ENCODE measurements around the gene VPS8. TPM values are rescaled to one million over a fixed set of nuclear protein-coding genes. Genes with fewer than 3 reads are reported as not detected.

Gene VPS8
- total RNA-seq, 1 experiment from 2014 or later: 72.3 TPM

DNA sequence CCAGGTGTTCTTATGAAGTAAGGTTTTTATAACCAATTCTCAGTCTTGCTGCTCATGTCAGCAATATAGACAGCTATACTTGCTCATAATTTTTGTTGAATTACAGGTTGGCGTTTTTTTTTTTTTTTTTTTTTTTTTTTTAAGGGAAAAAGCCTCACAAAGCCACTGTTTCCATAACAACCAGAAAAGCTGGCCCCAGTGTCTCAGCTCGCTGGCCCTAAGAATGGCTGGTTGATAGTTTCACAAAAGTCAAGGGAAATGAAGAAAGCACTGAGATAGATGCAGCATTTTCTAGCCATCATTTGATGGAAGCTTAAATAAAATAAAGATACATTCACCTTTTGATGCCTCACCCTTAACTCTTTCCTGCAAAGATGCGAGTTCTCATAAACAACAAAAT is 219.0 kb downstream of the VPS8 start:
- intact Hi-C loops (cut with micrococcal nuclease; ENCODE audit: unreplicated experiment) (no loop called here), in situ Hi-C loops (cut with HindIII; ENCODE audit: low pct_unique_long_range_greater_than_20kb, low sequenced_read_pairs) (no loop called here)
- POLR2A ChIA-PET: no interaction called here
- TF ChIP-seq, protein P1, sequence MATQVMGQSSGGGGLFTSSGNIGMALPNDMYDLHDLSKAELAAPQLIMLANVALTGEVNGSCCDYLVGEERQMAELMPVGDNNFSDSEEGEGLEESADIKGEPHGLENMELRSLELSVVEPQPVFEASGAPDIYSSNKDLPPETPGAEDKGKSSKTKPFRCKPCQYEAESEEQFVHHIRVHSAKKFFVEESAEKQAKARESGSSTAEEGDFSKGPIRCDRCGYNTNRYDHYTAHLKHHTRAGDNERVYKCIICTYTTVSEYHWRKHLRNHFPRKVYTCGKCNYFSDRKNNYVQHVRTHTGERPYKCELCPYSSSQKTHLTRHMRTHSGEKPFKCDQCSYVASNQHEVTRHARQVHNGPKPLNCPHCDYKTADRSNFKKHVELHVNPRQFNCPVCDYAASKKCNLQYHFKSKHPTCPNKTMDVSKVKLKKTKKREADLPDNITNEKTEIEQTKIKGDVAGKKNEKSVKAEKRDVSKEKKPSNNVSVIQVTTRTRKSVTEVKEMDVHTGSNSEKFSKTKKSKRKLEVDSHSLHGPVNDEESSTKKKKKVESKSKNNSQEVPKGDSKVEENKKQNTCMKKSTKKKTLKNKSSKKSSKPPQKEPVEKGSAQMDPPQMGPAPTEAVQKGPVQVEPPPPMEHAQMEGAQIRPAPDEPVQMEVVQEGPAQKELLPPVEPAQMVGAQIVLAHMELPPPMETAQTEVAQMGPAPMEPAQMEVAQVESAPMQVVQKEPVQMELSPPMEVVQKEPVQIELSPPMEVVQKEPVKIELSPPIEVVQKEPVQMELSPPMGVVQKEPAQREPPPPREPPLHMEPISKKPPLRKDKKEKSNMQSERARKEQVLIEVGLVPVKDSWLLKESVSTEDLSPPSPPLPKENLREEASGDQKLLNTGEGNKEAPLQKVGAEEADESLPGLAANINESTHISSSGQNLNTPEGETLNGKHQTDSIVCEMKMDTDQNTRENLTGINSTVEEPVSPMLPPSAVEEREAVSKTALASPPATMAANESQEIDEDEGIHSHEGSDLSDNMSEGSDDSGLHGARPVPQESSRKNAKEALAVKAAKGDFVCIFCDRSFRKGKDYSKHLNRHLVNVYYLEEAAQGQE (IDR thresholded peaks at IDR 0.05; ENCODE audit: insufficient read depth in 1 of 2, low read depth in 2 of 2, low read length in 1 of 2): no peak
- TF ChIP-seq TCF7L2 (IDR thresholded peaks at IDR 0.05; ENCODE audit: low read depth, low read length) (no peak), POLR2AphosphoS5 (IDR thresholded peaks at IDR 0.05; ENCODE audit: low read depth, low read length) (no peak), SIN3A (IDR thresholded peaks at IDR 0.05; ENCODE audit: borderline replicate concordance, insufficient read depth, low read depth, low read length) (no peak)
- TF ChIP-seq, protein P2, sequence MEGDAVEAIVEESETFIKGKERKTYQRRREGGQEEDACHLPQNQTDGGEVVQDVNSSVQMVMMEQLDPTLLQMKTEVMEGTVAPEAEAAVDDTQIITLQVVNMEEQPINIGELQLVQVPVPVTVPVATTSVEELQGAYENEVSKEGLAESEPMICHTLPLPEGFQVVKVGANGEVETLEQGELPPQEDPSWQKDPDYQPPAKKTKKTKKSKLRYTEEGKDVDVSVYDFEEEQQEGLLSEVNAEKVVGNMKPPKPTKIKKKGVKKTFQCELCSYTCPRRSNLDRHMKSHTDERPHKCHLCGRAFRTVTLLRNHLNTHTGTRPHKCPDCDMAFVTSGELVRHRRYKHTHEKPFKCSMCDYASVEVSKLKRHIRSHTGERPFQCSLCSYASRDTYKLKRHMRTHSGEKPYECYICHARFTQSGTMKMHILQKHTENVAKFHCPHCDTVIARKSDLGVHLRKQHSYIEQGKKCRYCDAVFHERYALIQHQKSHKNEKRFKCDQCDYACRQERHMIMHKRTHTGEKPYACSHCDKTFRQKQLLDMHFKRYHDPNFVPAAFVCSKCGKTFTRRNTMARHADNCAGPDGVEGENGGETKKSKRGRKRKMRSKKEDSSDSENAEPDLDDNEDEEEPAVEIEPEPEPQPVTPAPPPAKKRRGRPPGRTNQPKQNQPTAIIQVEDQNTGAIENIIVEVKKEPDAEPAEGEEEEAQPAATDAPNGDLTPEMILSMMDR (IDR thresholded peaks at IDR 0.05): no peak
- no peaks in the 10 kb centered on the region for H3K27me3 ChIP-seq (ENCODE audit: control insufficient read depth, insufficient read depth, low read length)
- ATAC-seq (no peak), DNase-seq (ENCODE audit: low read depth, low spot score) (no peak)
- CTCF ChIA-PET: interaction anchor here (0.7 kb wide), 1 partner anchor 169 kb away, joined by 4 read pairs; no protein-coding TSS in a partner anchor
- H3K4me1 ChIP-seq (ENCODE audit: control insufficient read depth, insufficient read depth, low read length): no peaks in the 10 kb centered on the region
- H3K36me3 ChIP-seq (ENCODE audit: control insufficient read depth, insufficient read depth, low read length): no peaks in the 10 kb centered on the region
- no peak overlapping the region for H3K4me3 ChIP-seq (ENCODE audit: low read depth in 2 of 2, low read length in 2 of 2)
- BruUV-seq (replicated peaks): no TSS peak
- H3K9me3 ChIP-seq (ENCODE audit: control insufficient read depth, insufficient read depth, low read depth, low read length): no peaks in the 10 kb centered on the region
- H3K27ac ChIP-seq (ENCODE audit: low read length): no peak overlapping the region

DNA sequence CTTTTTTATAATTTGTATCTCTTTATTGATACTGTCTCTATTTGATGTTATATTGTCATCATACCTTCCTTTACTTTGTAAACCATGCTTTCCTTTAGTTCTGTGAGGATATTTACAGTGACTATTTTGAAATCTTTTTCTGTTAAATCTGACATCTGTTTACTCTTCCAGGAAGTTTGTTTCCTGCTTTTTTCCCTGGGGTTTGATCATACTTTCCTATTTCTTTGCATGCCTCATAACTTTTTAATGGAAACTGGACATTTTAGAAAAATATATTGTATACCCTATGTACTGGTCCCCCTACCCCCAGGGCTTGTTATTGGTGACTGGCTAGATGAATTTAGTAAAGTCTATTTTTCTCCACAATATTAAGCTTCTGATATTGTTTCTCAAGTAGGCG is 225.8 kb downstream of the VPS8 start:
- POLR2A ChIA-PET: no interaction called here
- H3K27ac ChIP-seq (ENCODE audit: low read length): no peak overlapping the region
- in situ Hi-C loops (cut with HindIII; ENCODE audit: low pct_unique_long_range_greater_than_20kb, low sequenced_read_pairs): no loop called here
- H3K9me3 ChIP-seq (ENCODE audit: control insufficient read depth, insufficient read depth, low read depth, low read length): no peaks in the 10 kb centered on the region; the same call in 1 of the 2 replicates
- no TSS peak for BruUV-seq (replicated peaks)
- CTCF ChIA-PET: no interaction called here
- no peaks in the 10 kb centered on the region for H3K27me3 ChIP-seq (ENCODE audit: control insufficient read depth, insufficient read depth, low read length)
- TF ChIP-seq, protein P2 (IDR thresholded peaks at IDR 0.05): no peak
- no peak for TF ChIP-seq TCF7L2 (IDR thresholded peaks at IDR 0.05; ENCODE audit: low read depth, low read length)
- no peak for TF ChIP-seq SIN3A (IDR thresholded peaks at IDR 0.05; ENCODE audit: borderline replicate concordance, insufficient read depth, low read depth, low read length)
- TF ChIP-seq, protein P1 (IDR thresholded peaks at IDR 0.05; ENCODE audit: insufficient read depth in 1 of 2, low read depth in 2 of 2, low read length in 1 of 2): no peak
- TF ChIP-seq POLR2AphosphoS5 (IDR thresholded peaks at IDR 0.05; ENCODE audit: low read depth, low read length): no peak
- ATAC-seq: no peak
- intact Hi-C loops (cut with micrococcal nuclease; ENCODE audit: unreplicated experiment): no loop called here
- no peak for DNase-seq (ENCODE audit: low read depth, low spot score)
- H3K4me3 ChIP-seq (ENCODE audit: low read depth in 2 of 2, low read length in 2 of 2): no peak overlapping the region
- no peaks in the 10 kb centered on the region for H3K36me3 ChIP-seq (ENCODE audit: control insufficient read depth, insufficient read depth, low read length)
- H3K4me1 ChIP-seq (ENCODE audit: control insufficient read depth, insufficient read depth, low read length): no peaks in the 10 kb centered on the region

Measured in Panc1 (cell line).